Heart left ventricle (tissue), 16 donors: ENCODE measurements around the gene CAPN12. TPM values are rescaled to one million over a fixed set of nuclear protein-coding genes. Genes with fewer than 3 reads are reported as not detected.
A peak's percentile ranks its signal among the peaks of the same experiment; 100 is the strongest.

ENCODE experiments used
- ATAC-seq, 4 donors: fragments of 200-7000 bp; cut with Tn5 transposase; one replicate each; pipeline ENCODE4 v1.9.1; 2020 to 2022; ENCODE audit warnings: moderate library complexity in 4 of 4, mild to moderate bottlenecking in 3 of 4, moderate number of reproducible peaks in 1 of 4
- DNase-seq, 5 donors: peaks; one replicate each; pipeline ENCODE4 v3.0.0-alpha.2; 2020
- H3K27ac ChIP-seq, 12 donors: fragments of 200-600 bp; sonication (generic) in 4 of 12; one replicate each; pipeline versions ENCODE4 v1.5.0 to v1.8.0; 2016 to 2022; ENCODE audit warnings: mild to moderate bottlenecking in 2 of 12
- H3K27me3 ChIP-seq, 9 donors: fragments of 200-600 bp; sonication (generic) in 2 of 9; one replicate each; pipeline versions ENCODE4 v1.5.1 to v1.8.0; 2016 to 2022; ENCODE audit warnings: mild to moderate bottlenecking in 3 of 9
- H3K36me3 ChIP-seq, 9 donors: fragments of 200-600 bp; sonication (generic) in 2 of 9; one replicate each; pipeline versions ENCODE4 v1.5.0 to v1.8.0; 2018 to 2022; ENCODE audit warnings: mild to moderate bottlenecking in 2 of 9
- H3K4me1 ChIP-seq, 12 donors: fragments of 200-600 bp; sonication (generic) in 4 of 12; one replicate each; pipeline versions ENCODE4 v1.5.0 to v1.8.0; 2016 to 2022; ENCODE audit warnings: mild to moderate bottlenecking in 3 of 12
- H3K4me3 ChIP-seq, 12 donors: fragments of 200-600 bp; sonication (generic) in 4 of 12; one replicate each; pipeline versions ENCODE4 v1.5.0 to v1.8.0; 2017 to 2022; ENCODE audit warnings: mild to moderate bottlenecking in 9 of 12, moderate library complexity in 4 of 12
- H3K9me3 ChIP-seq, 12 donors: fragments of 200-600 bp; sonication (generic) in 4 of 12; one replicate each; pipeline versions ENCODE4 v1.5.0 to v1.8.0; 2016 to 2022; ENCODE audit warnings: mild to moderate bottlenecking in 1 of 12
- CTCF ChIP-seq, 12 donors: fragments of 200-600 bp; sonication (generic) in 4 of 12; IDR thresholded peaks; one replicate each; pipeline versions ENCODE4 v1.5.0 to v1.8.0; 2018 to 2022; ENCODE audit warnings: antibody characterized with exemption in 12 of 12, mild to moderate bottlenecking in 5 of 12
- POLR2A ChIP-seq, 2 donors: fragments of 450-650 bp; IDR thresholded peaks; one replicate each; pipeline ENCODE4 v1.6.1; 2017; ENCODE audit warnings: antibody characterized with exemption in 2 of 2, mild to moderate bottlenecking in 2 of 2, moderate library complexity in 2 of 2
- WGBS, 4 donors: extraction: QIAGEN DNeasy Blood & Tissue Kit in 2 of 4; methylation state at CpG; one replicate each; pipeline versions ENCODE4 v1.1.5 to v1.1.7; 2013 to 2018; 5-methylcytosine and 5-hydroxymethylcytosine counted together
- intact Hi-C, 10 donors: fragments of 100-400 bp; cut with DNase I; formaldehyde crosslinking; loops; one replicate each; pipeline versions ENCODE4 v1.11.1 to v1.14.2; 2022
- polyA plus RNA-seq, 2 donors: library from polyadenylated mRNA; stranded (reverse); fragments of 200-250 nt; gene quantifications; one replicate each; pipeline ENCODE4 v1.2.3, GENCODE V29; 2013
- total RNA-seq, 9 donors: library from RNA; depleted of rRNA in 2 of 9; stranded (reverse); fragments of >200 nt in 2 of 9; fragmentation: NEBNext Ultra II Directional in 3 of 9; extraction: Animal tissue kit (Norgen Biotek cat#: 25700) in 3 of 9; gene quantifications; one replicate each; pipeline versions ENCODE4 v1.1.0 to v1.2.4, GENCODE V29; 2016 to 2023
- donor health status: ischemic (EF 13 %, LVEDD 7.1; RV severe dilation, severe dysfunction).
- donor health status: healthy with polysubstance abuse.
- donor health status: DM: no; HTN: yes; CAD: no.
- donor health status: DM: no; HTN: no; CAD: no.
- donor health status: ischemic (EF 25% LVEDD 6.9; RV normal size, moderate dysfunction).
- donor health status: ischemic (EF 25% LVEDD 5.7; RV mildly dilated, moderate dysfunction).
- donor health status: healthy.
- donor health status: DM: yes; HTN: yes; CAD: no.
- donor health status: ischemic (EF 35%, LVEDD 5.7; RV mildly dilated, moderate dysfunction).
- donor health status: nonischemic (EF 11% LVEDD 7.7; RV severe dilation, severe dysfunction).
- donor health status: DM: yes; HTN: yes; CAD: no.
- donor health status: PGD.
- donor health status: ischemic (EF 29% LVEDD 5.4; RV normal size, mild dysfunction).
- donor health status: nonischemic (EF 23%, LVEDD 6.1; RV moderate dilation, normal function).

The CAPN12 gene
- total and polyA plus RNA-seq, 11 donors, result 0.36 to 1.8 (median 0.88) TPM

GRCh38 chr19:38733493-38734175, 10.6 kb downstream of the CAPN12 start:
- H3K9me3 ChIP-seq, result no peaks in the 10 kb centered on the region
- peak overlapping the region; percentile 21 to 78 (median 62) for H3K27ac ChIP-seq
- ATAC-seq (peak in 1 of 4 donors; percentile 6), DNase-seq (peak in 2 of 5 donors; percentile 15 to 32)
- TF ChIP-seq CTCF (IDR thresholded peaks at IDR 0.05), result no peak
- TF ChIP-seq POLR2A (IDR thresholded peaks at IDR 0.05), result no peak
- H3K27me3 ChIP-seq, result no peaks in the 10 kb centered on the region
- intact Hi-C loops, result loop anchor here in 5 of 10 donors (5.0 to 10.0 kb wide), 6 partner anchors 34 to 199 kb away; partner anchors contain the start of genes MRPS12 (in 2 of the 5), SARS2 (in 2 of the 5) and HNRNPL (in 1 of the 5)
- H3K4me1 ChIP-seq, result peaks cover 0 to 43% (median 21%) of the 10 kb centered on the region in 12 donors
- no peak overlapping the region for H3K4me3 ChIP-seq
- peaks cover 0 to 35% (median 30%) of the 10 kb centered on the region in 9 donors for H3K36me3 ChIP-seq
- WGBS, 4 donors, result 64 to 75% (median 69%) methylated on average over 6 of the region's 6 CpGs

- intact Hi-C loops, result loop anchor here in 5 of 10 donors (5.0 to 10.0 kb wide), 6 partner anchors 34 to 199 kb away; partner anchors contain the start of genes MRPS12 (in 2 of the 5), SARS2 (in 2 of the 5) and HNRNPL (in 1 of the 5)
- ATAC-seq, result no peak
- H3K4me1 ChIP-seq, result peaks cover 0 to 47% (median 24%) of the 10 kb centered on the region in 12 donors
Measured at GRCh38 chr19:38733241-38733492, 11.1 kb downstream of the CAPN12 start.

GRCh38 chr19:38731654-38732301, 12.5 kb downstream of the CAPN12 start:
- Histone ChIP-seq H3K27ac (peak overlapping the region in 10 of 12 donors; percentile 25 to 78 (median 58)), H3K36me3 (peaks cover 0 to 51% (median 46%) of the 10 kb centered on the region in 9 donors), H3K4me1 (peaks cover 7 to 58% (median 37%) of the 10 kb centered on the region in 12 donors), H3K9me3 (no peaks in the 10 kb centered on the region), H3K4me3 (no peak overlapping the region), H3K27me3 (no peaks in the 10 kb centered on the region)
- DNase-seq (peak in 3 of 5 donors; percentile 19 to 48 (median 26)), ATAC-seq (no peak)
- intact Hi-C loops, result loop anchor here in 5 of 10 donors (5.0 to 10.0 kb wide), 6 partner anchors 36 to 201 kb away; partner anchors contain the start of genes MRPS12 (in 2 of the 5), SARS2 (in 2 of the 5) and HNRNPL (in 1 of the 5)
- WGBS, 4 donors, result 47 to 65% (median 57%) methylated on average over 10 of the region's 10 CpGs
- TF ChIP-seq POLR2A (IDR thresholded peaks at IDR 0.05), result no peak
- no peak for TF ChIP-seq CTCF (IDR thresholded peaks at IDR 0.05)

More at GRCh38 chr19:38733241-38733492, 11.1 kb downstream of the CAPN12 start:
- TF ChIP-seq CTCF (IDR thresholded peaks at IDR 0.05) (no peak), POLR2A (IDR thresholded peaks at IDR 0.05) (no peak)
- Histone ChIP-seq H3K36me3 (peaks cover 0 to 38% (median 33%) of the 10 kb centered on the region in 9 donors), H3K9me3 (no peaks in the 10 kb centered on the region), H3K4me3 (no peak overlapping the region), H3K27me3 (no peaks in the 10 kb centered on the region), H3K27ac (peak overlapping the region in 10 of 12 donors; percentile 21 to 78 (median 62))
- DNase-seq, result peak in 1 of 5 donors; percentile 35
- WGBS, 4 donors, result 86 to 100% (median 90%) methylated on average over 1 of the region's 1 CpG
